Measurements from ENCODE around the gene SLC7A6. TPM values are rescaled to one million over a fixed set of nuclear protein-coding genes. Genes with fewer than 3 reads are reported as not detected.

Gene SLC7A6
- total RNA-seq, 1 donor from 2014 or later, result 11.6 TPM

GRCh38 chr16:68342620-68343019, 78.3 kb downstream of the SLC7A6 start:
- H3K27ac Mint-ChIP-seq, result no peak overlapping the region

GRCh38 chr16:68343137-68343536, 78.8 kb downstream of the SLC7A6 start:
- Mint-ChIP-seq H3K9me3 (ENCODE audit: low read depth) (no peaks in the 10 kb centered on the region), H3K4me3 (ENCODE audit: low read depth) (no peak overlapping the region), H3K27ac (no peak overlapping the region), H3K36me3 (ENCODE audit: insufficient read depth) (peaks cover 29% of the 10 kb centered on the region), H3K27me3 (no peaks in the 10 kb centered on the region), H3K4me1 (ENCODE audit: low read depth) (no peaks in the 10 kb centered on the region)
- TF ChIP-seq CTCF (IDR thresholded peaks at IDR 0.05; ENCODE audit: unreplicated experiment), result no peak
- DNase-seq (ENCODE audit: low spot score, unreplicated experiment), result no peak

More at GRCh38 chr16:68342620-68343019, 78.3 kb downstream of the SLC7A6 start:
- Mint-ChIP-seq H3K36me3 (ENCODE audit: insufficient read depth) (peaks cover 33% of the 10 kb centered on the region), H3K27me3 (no peaks in the 10 kb centered on the region), H3K4me1 (ENCODE audit: low read depth) (no peaks in the 10 kb centered on the region), H3K9me3 (ENCODE audit: low read depth) (no peaks in the 10 kb centered on the region), H3K4me3 (ENCODE audit: low read depth) (no peak overlapping the region)
- TF ChIP-seq CTCF (IDR thresholded peaks at IDR 0.05; ENCODE audit: unreplicated experiment), result no peak
- no peak for DNase-seq (ENCODE audit: low spot score, unreplicated experiment)

GRCh38 chr16:68344252-68344651, 79.9 kb downstream of the SLC7A6 start:
- no peak for DNase-seq (ENCODE audit: low spot score, unreplicated experiment)
- Mint-ChIP-seq H3K27ac (no peak overlapping the region), H3K27me3 (no peaks in the 10 kb centered on the region), H3K4me3 (ENCODE audit: low read depth) (no peak overlapping the region), H3K9me3 (ENCODE audit: low read depth) (no peaks in the 10 kb centered on the region), H3K4me1 (ENCODE audit: low read depth) (no peaks in the 10 kb centered on the region), H3K36me3 (ENCODE audit: insufficient read depth) (peaks cover 27% of the 10 kb centered on the region)
- no peak for TF ChIP-seq CTCF (IDR thresholded peaks at IDR 0.05; ENCODE audit: unreplicated experiment)

- no peaks in the 10 kb centered on the region for H3K9me3 Mint-ChIP-seq (ENCODE audit: low read depth)
- DNase-seq (ENCODE audit: low spot score, unreplicated experiment), result no peak
- TF ChIP-seq CTCF (IDR thresholded peaks at IDR 0.05; ENCODE audit: unreplicated experiment), result no peak
- H3K4me3 Mint-ChIP-seq (ENCODE audit: low read depth), result no peak overlapping the region
- no peak overlapping the region for H3K27ac Mint-ChIP-seq
- H3K36me3 Mint-ChIP-seq (ENCODE audit: insufficient read depth), result peaks cover 24% of the 10 kb centered on the region
- no peaks in the 10 kb centered on the region for H3K27me3 Mint-ChIP-seq
- no peaks in the 10 kb centered on the region for H3K4me1 Mint-ChIP-seq (ENCODE audit: low read depth)
These were observed 81.1 kb downstream of the SLC7A6 start for GRCh38 chr16:68345351-68345810.

GRCh38 chr16:68345958-68346635, 81.8 kb downstream of the SLC7A6 start:
- TF ChIP-seq CTCF (IDR thresholded peaks at IDR 0.05; ENCODE audit: unreplicated experiment), result no peak
- no peaks in the 10 kb centered on the region for H3K27me3 Mint-ChIP-seq
- no peak for DNase-seq (ENCODE audit: low spot score, unreplicated experiment)
- H3K36me3 Mint-ChIP-seq (ENCODE audit: insufficient read depth), result peaks cover 20% of the 10 kb centered on the region
- no peak overlapping the region for H3K4me3 Mint-ChIP-seq (ENCODE audit: low read depth)
- H3K9me3 Mint-ChIP-seq (ENCODE audit: low read depth), result no peaks in the 10 kb centered on the region
- no peak overlapping the region for H3K27ac Mint-ChIP-seq
- no peaks in the 10 kb centered on the region for H3K4me1 Mint-ChIP-seq (ENCODE audit: low read depth)
